ENCODE results near the gene PRKG1.
"Not testable (repeated sequence)": the region's sequence is repeated elsewhere in the genome, so short reads cannot be mapped to it uniquely, and the experiment has no call there.

The PRKG1 gene

GRCh38 chr10:51341745-51342144, 267.5 kb downstream of the PRKG1 start:
- DNase-seq: not testable (repeated sequence)

- DNase-seq: no peak
Measured at GRCh38 chr10:51342381-51342780, 268.1 kb downstream of the PRKG1 start.

GRCh38 chr10:51343391-51343790, 269.1 kb downstream of the PRKG1 start:
- no peak for DNase-seq

GRCh38 chr10:51344371-51344770, 270.1 kb downstream of the PRKG1 start:
- no peak for DNase-seq

- no peak for DNase-seq
Measured at GRCh38 chr10:51348622-51349021, 274.3 kb downstream of the PRKG1 start.

GRCh38 chr10:51357170-51357569, 282.9 kb downstream of the PRKG1 start:
- DNase-seq: no peak

- DNase-seq: no peak
Measured at GRCh38 chr10:51358227-51358626, 283.9 kb downstream of the PRKG1 start.

- DNase-seq: no peak
Measured at GRCh38 chr10:51363415-51363814, 289.1 kb downstream of the PRKG1 start.

GRCh38 chr10:51364674-51365073, 290.4 kb downstream of the PRKG1 start:
- DNase-seq: no peak

GRCh38 chr10:51366044-51366443, 291.8 kb downstream of the PRKG1 start:
- DNase-seq: no peak

- DNase-seq: no peak
Measured at GRCh38 chr10:51367127-51367526, 292.8 kb downstream of the PRKG1 start.

GRCh38 chr10:51367694-51368093, 293.4 kb downstream of the PRKG1 start:
- DNase-seq: no peak

- DNase-seq: no peak
Measured at GRCh38 chr10:51368943-51369342, 294.7 kb downstream of the PRKG1 start.

- DNase-seq: no peak
Measured at GRCh38 chr10:51369903-51370302, 295.6 kb downstream of the PRKG1 start.

GRCh38 chr10:51371743-51372142, 297.5 kb downstream of the PRKG1 start:
- no peak for DNase-seq

GRCh38 chr10:51375790-51376189, 301.5 kb downstream of the PRKG1 start:
- no peak for DNase-seq

GRCh38 chr10:51377070-51377931, 303.0 kb downstream of the PRKG1 start:
- no peak for DNase-seq

- no peak for DNase-seq
Measured at GRCh38 chr10:51377932-51378599, 303.8 kb downstream of the PRKG1 start.

GRCh38 chr10:51382181-51382580, 307.9 kb downstream of the PRKG1 start:
- no peak for DNase-seq

GRCh38 chr10:51384971-51385370, 310.7 kb downstream of the PRKG1 start:
- DNase-seq: no peak

GRCh38 chr10:51386248-51386885, 312.1 kb downstream of the PRKG1 start:
- DNase-seq: no peak

GRCh38 chr10:51389415-51390321, 315.4 kb downstream of the PRKG1 start:
- DNase-seq: no peak

- not testable (repeated sequence) for DNase-seq
Measured at GRCh38 chr10:51393006-51393405, 318.7 kb downstream of the PRKG1 start.

Measured in NCI-H2081 treated with DMSO at 0.1 percent for 48 hours (cell line).